Smooth muscle cell (in vitro differentiated cells): ENCODE results near the gene KRT75. TPM values are rescaled to one million over a fixed set of nuclear protein-coding genes. Genes with fewer than 3 reads are reported as not detected.

Experiments
- DNase-seq: peaks from one replicate; lab custom pipeline; 2025; ENCODE audit not compliant: unreplicated experiment; lab: John Stamatoyannopoulos, UW
- H2AFZ ChIP-seq: fragments of 200-600 bp; sonication (generic); 2 replicates; pipeline ENCODE4 v1.6.0; 2016; ENCODE audit warnings: antibody characterized with exemption, low read depth, mild to moderate bottlenecking
- H3F3A ChIP-seq: fragments of 200-600 bp; sonication (generic); 2 replicates; pipeline ENCODE4 v1.6.0; 2017; ENCODE audit warnings: antibody characterized with exemption, low read depth
- H3K27ac ChIP-seq: fragments of 200-600 bp; sonication (generic); 2 replicates; pipeline ENCODE4 v1.5.1; 2016; ENCODE audit warnings: low read depth, mild to moderate bottlenecking
- H3K27me3 ChIP-seq: fragments of 200-600 bp; sonication (generic); 2 replicates; pipeline ENCODE4 v1.6.1; 2016; ENCODE audit warnings: low read depth, mild to moderate bottlenecking
- H3K36me3 ChIP-seq: fragments of 200-600 bp; sonication (generic); 2 replicates; pipeline ENCODE4 v1.5.1; 2016; ENCODE audit warnings: low read depth
- H3K4me1 ChIP-seq: fragments of 200-600 bp; sonication (generic); 2 replicates; pipeline ENCODE4 v1.5.1; 2016; ENCODE audit warnings: low read depth
- H3K4me2 ChIP-seq: fragments of 200-600 bp; sonication (generic); 2 replicates; pipeline ENCODE4 v1.6.0; 2016; ENCODE audit warnings: mild to moderate bottlenecking
- H3K4me3 ChIP-seq: fragments of 200-600 bp; sonication (generic); 2 replicates; pipeline ENCODE4 v1.5.1; 2016; ENCODE audit warnings: mild to moderate bottlenecking
- H3K79me2 ChIP-seq: fragments of 200-600 bp; sonication (generic); 2 replicates; pipeline ENCODE4 v1.6.0; 2016; ENCODE audit warnings: low read depth, mild to moderate bottlenecking
- H3K9ac ChIP-seq: fragments of 200-600 bp; sonication (generic); 2 replicates; pipeline ENCODE4 v1.6.0; 2016; ENCODE audit warnings: low read depth
- H3K9me3 ChIP-seq: fragments of 200-600 bp; sonication (generic); replicated peaks from 2 replicates; pipeline ENCODE4 v1.5.1; 2016; ENCODE audit warnings: low read depth
- H4K20me1 ChIP-seq: fragments of 200-600 bp; sonication (generic); 2 replicates; pipeline ENCODE4 v1.6.0; 2016; ENCODE audit warnings: low read depth
- CTCF ChIP-seq: fragments of 200-600 bp; sonication (generic); IDR thresholded peaks from 2 replicates; pipeline ENCODE4 v1.5.1; 2017; ENCODE audit warnings: borderline replicate concordance, mild to moderate bottlenecking, antibody characterized with exemption; ENCODE audit not compliant: insufficient read depth, poor library complexity, severe bottlenecking
- WGBS: methylation state at CpG from one replicate; pipeline ENCODE4 v1.1.7; 2016; ENCODE audit warnings: low lambda C conversion rate; 5-methylcytosine and 5-hydroxymethylcytosine counted together
- polyA plus RNA-seq: library from polyadenylated mRNA; unstranded; fragments of >200 nt; fragmentation: Nextera tagmentation; extraction: Ambion mirVana; gene quantifications from 2 replicates; pipeline ENCODE4 v1.2.1, GENCODE V29; 2016
- total RNA-seq: library from RNA; depleted of rRNA; stranded (reverse); fragments of >200 nt; gene quantifications from 2 replicates; pipeline ENCODE4 v1.2.3, GENCODE V29; 2014

The KRT75 gene
- total RNA-seq = 0.94 and 1.9 TPM in 2 replicates
- polyA plus RNA-seq = 0.37 TPM in 1 of 2 replicates, not detected in the other

GRCh38 chr12:52434081-52434733 lies at the start of gene KRT75:
KRT75 (minus strand) TSS chr12:52434371; CDS start chr12:52434304, 67 bp downstream.
- H3K4me3 ChIP-seq = no peak within 1 kb of the TSS
- H3K4me1 ChIP-seq = no peaks in the 10 kb centered on the region
- no peaks in the 10 kb centered on the region for H3K36me3 ChIP-seq
- peaks cover 8% of the 10 kb centered on the region for H3F3A ChIP-seq
- TF ChIP-seq CTCF = no peak
- H3K9ac ChIP-seq = no peak within 1 kb of the TSS
- no peak for DNase-seq
- no peaks in the 10 kb centered on the region for H4K20me1 ChIP-seq
- H3K4me2 ChIP-seq = no peak within 1 kb of the TSS
- H3K27ac ChIP-seq = no peak within 1 kb of the TSS
- no peak within 1 kb of the TSS for H2AFZ ChIP-seq
- H3K79me2 ChIP-seq = no peaks in the 10 kb centered on the region
- WGBS = 86% methylated on average over 20 of the region's 20 CpGs
- H3K9me3 ChIP-seq = no peaks in the 10 kb centered on the region
- peaks cover 32% of the 10 kb centered on the region for H3K27me3 ChIP-seq

GRCh38 chr12:52480073-52480472 lies 45.9 kb upstream of the KRT75 start:
- no peak overlapping the region for H3K4me2 ChIP-seq
- H4K20me1 ChIP-seq = no peaks in the 10 kb centered on the region
- 57% methylated on average over 3 of the region's 3 CpGs for WGBS
- H2AFZ ChIP-seq = no peak overlapping the region
- H3K9me3 ChIP-seq = no peaks in the 10 kb centered on the region
- H3K4me3 ChIP-seq = no peak overlapping the region
- H3F3A ChIP-seq = no peaks in the 10 kb centered on the region
- no peak for DNase-seq
- no peak overlapping the region for H3K27ac ChIP-seq
- H3K79me2 ChIP-seq = no peaks in the 10 kb centered on the region
- H3K4me1 ChIP-seq = no peaks in the 10 kb centered on the region
- TF ChIP-seq CTCF = no peak
- H3K9ac ChIP-seq = no peak overlapping the region
- H3K27me3 ChIP-seq = peaks cover 5% of the 10 kb centered on the region
- no peaks in the 10 kb centered on the region for H3K36me3 ChIP-seq

- DNase-seq = no peak
- 95% methylated on average over 2 of the region's 2 CpGs for WGBS
- H3K27me3 ChIP-seq = no peaks in the 10 kb centered on the region
- no peaks in the 10 kb centered on the region for H3F3A ChIP-seq
- H3K27ac ChIP-seq = no peak overlapping the region
- H4K20me1 ChIP-seq = no peaks in the 10 kb centered on the region
- no peak overlapping the region for H3K4me2 ChIP-seq
- H3K9ac ChIP-seq = no peak overlapping the region
- no peaks in the 10 kb centered on the region for H3K36me3 ChIP-seq
- no peak for TF ChIP-seq CTCF
- H2AFZ ChIP-seq = no peak overlapping the region
- H3K79me2 ChIP-seq = no peaks in the 10 kb centered on the region
- no peak overlapping the region for H3K4me3 ChIP-seq
- H3K4me1 ChIP-seq = no peaks in the 10 kb centered on the region
- no peaks in the 10 kb centered on the region for H3K9me3 ChIP-seq
These were observed 43.5 kb upstream of the KRT75 start for GRCh38 chr12:52477651-52478050.

DNA sequence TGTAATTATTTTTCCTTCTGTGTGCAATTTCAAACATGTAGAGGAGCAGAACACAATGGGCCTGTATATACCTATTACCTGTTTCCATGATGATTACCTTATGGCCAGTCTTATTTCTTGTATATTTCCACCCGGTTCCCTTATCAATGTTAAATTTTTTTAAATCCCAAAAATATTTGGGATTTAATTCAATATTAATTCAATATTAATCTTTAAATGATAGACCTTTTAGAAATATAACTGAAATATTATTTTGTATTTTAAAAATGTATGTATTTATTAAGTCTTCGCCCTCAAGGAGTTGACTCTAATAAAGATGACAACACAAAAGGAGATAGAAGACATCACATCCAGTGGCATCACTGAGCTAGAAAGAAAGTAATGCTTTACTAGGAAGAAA lies 40.0 kb upstream of the KRT75 start:
- no peak overlapping the region for H2AFZ ChIP-seq
- H3K27ac ChIP-seq = no peak overlapping the region
- H3K4me3 ChIP-seq = no peak overlapping the region
- H3K9ac ChIP-seq = no peak overlapping the region
- no peaks in the 10 kb centered on the region for H3F3A ChIP-seq
- peaks cover 6% of the 10 kb centered on the region for H3K27me3 ChIP-seq
- H3K79me2 ChIP-seq = no peaks in the 10 kb centered on the region
- H3K4me1 ChIP-seq = no peaks in the 10 kb centered on the region
- WGBS = 90% methylated on average over 2 of the region's 2 CpGs
- no peak for DNase-seq
- no peaks in the 10 kb centered on the region for H3K9me3 ChIP-seq
- H3K36me3 ChIP-seq = no peaks in the 10 kb centered on the region
- TF ChIP-seq CTCF = no peak
- no peak overlapping the region for H3K4me2 ChIP-seq
- H4K20me1 ChIP-seq = no peaks in the 10 kb centered on the region
